Measurements from ENCODE around the gene MAPK8.

The MAPK8 gene

GRCh38 chr10:48357631-48358030 is 51.2 kb downstream of the MAPK8 start:
- in situ Hi-C loops (cut with MboI; ENCODE audit: low sequenced_read_pairs, unreplicated experiment) = no loop called here
- TF ChIP-seq, protein P1, sequence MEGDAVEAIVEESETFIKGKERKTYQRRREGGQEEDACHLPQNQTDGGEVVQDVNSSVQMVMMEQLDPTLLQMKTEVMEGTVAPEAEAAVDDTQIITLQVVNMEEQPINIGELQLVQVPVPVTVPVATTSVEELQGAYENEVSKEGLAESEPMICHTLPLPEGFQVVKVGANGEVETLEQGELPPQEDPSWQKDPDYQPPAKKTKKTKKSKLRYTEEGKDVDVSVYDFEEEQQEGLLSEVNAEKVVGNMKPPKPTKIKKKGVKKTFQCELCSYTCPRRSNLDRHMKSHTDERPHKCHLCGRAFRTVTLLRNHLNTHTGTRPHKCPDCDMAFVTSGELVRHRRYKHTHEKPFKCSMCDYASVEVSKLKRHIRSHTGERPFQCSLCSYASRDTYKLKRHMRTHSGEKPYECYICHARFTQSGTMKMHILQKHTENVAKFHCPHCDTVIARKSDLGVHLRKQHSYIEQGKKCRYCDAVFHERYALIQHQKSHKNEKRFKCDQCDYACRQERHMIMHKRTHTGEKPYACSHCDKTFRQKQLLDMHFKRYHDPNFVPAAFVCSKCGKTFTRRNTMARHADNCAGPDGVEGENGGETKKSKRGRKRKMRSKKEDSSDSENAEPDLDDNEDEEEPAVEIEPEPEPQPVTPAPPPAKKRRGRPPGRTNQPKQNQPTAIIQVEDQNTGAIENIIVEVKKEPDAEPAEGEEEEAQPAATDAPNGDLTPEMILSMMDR (IDR thresholded peaks at IDR 0.05; ENCODE audit: borderline replicate concordance, control extremely low read depth, extremely low read depth, insufficient read depth, missing control alignments) = no peak
- DNase-seq (ENCODE audit: low spot score) = no peak

DNA sequence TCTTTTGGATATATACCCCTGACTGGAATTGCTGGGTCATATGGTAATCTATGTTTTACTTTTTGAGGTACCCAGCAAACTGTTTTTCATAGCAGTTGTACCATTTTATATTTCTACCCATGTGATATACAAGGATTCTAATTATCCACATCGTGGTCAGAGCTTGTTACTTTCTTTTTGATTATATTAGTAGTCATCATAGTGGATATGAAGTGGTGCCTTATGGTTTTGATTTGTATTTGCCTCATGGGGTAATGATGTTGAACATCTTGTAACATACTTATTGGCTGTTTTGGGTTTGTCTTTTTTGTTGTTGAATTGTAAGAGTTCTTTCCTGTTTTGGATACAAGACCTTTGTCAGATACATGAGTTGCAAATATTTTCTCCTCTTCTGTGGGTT is 51.7 kb downstream of the MAPK8 start:
- in situ Hi-C loops (cut with MboI; ENCODE audit: low sequenced_read_pairs, unreplicated experiment) = no loop called here
- TF ChIP-seq, protein P1 (IDR thresholded peaks at IDR 0.05; ENCODE audit: borderline replicate concordance, control extremely low read depth, extremely low read depth, insufficient read depth, missing control alignments) = no peak
- DNase-seq (ENCODE audit: low spot score) = no peak

DNA sequence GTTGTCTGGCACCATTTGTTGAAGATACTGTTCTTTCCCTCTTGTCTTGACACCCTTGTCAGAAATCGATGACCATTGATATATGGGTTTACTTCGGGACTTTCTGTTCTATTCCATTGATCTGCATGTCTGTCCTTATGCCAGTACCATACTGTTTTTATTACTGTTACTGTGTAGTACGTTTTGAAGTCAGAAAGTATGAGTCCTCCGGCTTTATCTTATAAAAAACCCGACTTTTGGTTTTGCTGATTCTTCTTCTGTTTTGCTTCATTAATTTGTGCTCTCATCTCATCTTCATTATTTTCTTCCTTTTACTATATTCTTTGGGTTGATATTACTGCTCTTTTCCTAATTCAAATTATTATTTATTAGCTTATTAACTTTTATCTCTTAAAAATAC is 52.4 kb downstream of the MAPK8 start:
- in situ Hi-C loops (cut with MboI; ENCODE audit: low sequenced_read_pairs, unreplicated experiment) = no loop called here

GRCh38 chr10:48361176-48361575 is 54.7 kb downstream of the MAPK8 start:
- no peak for DNase-seq (ENCODE audit: low spot score)
- in situ Hi-C loops (cut with MboI; ENCODE audit: low sequenced_read_pairs, unreplicated experiment) = loop anchor here (10.0 kb wide), 2 partner anchors 154 to 294 kb away; no protein-coding TSS in a partner anchor
- TF ChIP-seq, protein P1 (IDR thresholded peaks at IDR 0.05; ENCODE audit: borderline replicate concordance, control extremely low read depth, extremely low read depth, insufficient read depth, missing control alignments) = no peak

More for the DNA sequence above, 52.4 kb downstream of the MAPK8 start:
- TF ChIP-seq, protein P1 (IDR thresholded peaks at IDR 0.05; ENCODE audit: borderline replicate concordance, control extremely low read depth, extremely low read depth, insufficient read depth, missing control alignments) = no peak
- DNase-seq (ENCODE audit: low spot score) = no peak

DNA sequence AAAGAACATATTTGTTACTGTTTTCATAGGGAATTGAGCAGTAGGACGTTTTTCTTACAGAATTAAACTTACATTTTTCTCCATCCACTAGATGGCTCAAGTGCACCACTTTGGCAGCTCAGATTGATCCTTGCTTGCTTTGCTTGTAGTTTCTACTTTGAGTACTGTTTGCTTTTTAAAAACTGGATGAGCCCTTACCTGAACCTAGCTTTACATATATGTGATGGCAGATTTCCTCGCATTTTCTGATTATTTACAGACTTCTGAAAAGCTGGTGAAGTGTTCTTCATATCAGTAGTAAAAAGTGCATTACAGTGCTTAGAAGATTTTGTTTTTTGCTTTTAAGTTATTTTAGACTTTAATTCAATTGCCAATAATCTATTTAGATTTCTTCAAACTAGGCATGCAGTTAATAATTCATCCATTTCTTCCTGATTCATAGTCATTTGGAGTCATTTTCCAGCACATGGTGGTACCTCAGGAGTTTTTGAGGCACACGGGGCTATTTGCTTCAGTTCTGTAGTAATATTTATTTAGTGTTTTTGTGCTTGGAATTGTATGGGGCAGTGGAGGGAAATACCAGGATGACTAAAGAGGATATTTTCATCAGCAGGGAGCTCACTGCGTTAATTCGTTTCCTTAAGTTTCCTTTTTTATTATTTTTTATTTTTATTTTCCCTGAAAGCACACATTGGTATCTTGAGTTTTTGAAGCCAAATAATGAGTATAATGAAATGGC is 57.3 kb downstream of the MAPK8 start:
- in situ Hi-C loops (cut with MboI; ENCODE audit: low sequenced_read_pairs, unreplicated experiment) = loop anchor here (10.0 kb wide), 2 partner anchors 151 to 291 kb away; no protein-coding TSS in a partner anchor

GRCh38 chr10:48364659-48365405 is 58.4 kb downstream of the MAPK8 start:
- DNase-seq (ENCODE audit: low spot score) = no peak
- in situ Hi-C loops (cut with MboI; ENCODE audit: low sequenced_read_pairs, unreplicated experiment) = loop anchor here (10.0 kb wide), 2 partner anchors 150 to 290 kb away; no protein-coding TSS in a partner anchor
- TF ChIP-seq, protein P1 (IDR thresholded peaks at IDR 0.05; ENCODE audit: borderline replicate concordance, control extremely low read depth, extremely low read depth, insufficient read depth, missing control alignments) = no peak

More for the DNA sequence above, 57.3 kb downstream of the MAPK8 start:
- DNase-seq (ENCODE audit: low spot score) = peak; percentile 35
- TF ChIP-seq, protein P1 (IDR thresholded peaks at IDR 0.05; ENCODE audit: borderline replicate concordance, control extremely low read depth, extremely low read depth, insufficient read depth, missing control alignments) = peak; percentile 52
